Endothelial cell of umbilical vein (primary cell): ENCODE results near the gene AGGF1.

Source experiments
- CTCF ChIP-seq, 2 donors: IDR thresholded peaks; 1 replicate in 1 of 2; 2 replicates in 1 of 2; pipeline ENCODE4 v1.5.1; 2011; ENCODE audit warnings: low read length in 2 of 2, mild to moderate bottlenecking in 2 of 2, moderate library complexity in 2 of 2, control low read depth in 1 of 2, inconsistent platforms in 1 of 2, low read depth in 1 of 2; ENCODE audit not compliant: insufficient read depth in 1 of 2; ENCODE audit errors: extremely low read depth in 1 of 2
- EZH2 ChIP-seq: IDR thresholded peaks from 2 replicates; pipeline ENCODE4 v1.6.1; 2012; ENCODE audit warnings: borderline replicate concordance, low read depth, mild to moderate bottlenecking, moderate library complexity, low read length, inconsistent platforms; ENCODE audit not compliant: severe bottlenecking
- GATA2 ChIP-seq: IDR thresholded peaks from 2 replicates; pipeline ENCODE4 v1.7.0; 2011; ENCODE audit warnings: low read depth, mild to moderate bottlenecking, moderate library complexity, mixed read lengths, low read length; ENCODE audit not compliant: insufficient read length, insufficient read depth
- JUN ChIP-seq: IDR thresholded peaks from 2 replicates; pipeline ENCODE4 v1.6.1; 2011; ENCODE audit warnings: borderline replicate concordance, low read depth; ENCODE audit not compliant: insufficient read length, insufficient read depth
- MYC ChIP-seq: IDR thresholded peaks from one replicate; pipeline ENCODE4 v1.6.1; 2011; ENCODE audit warnings: mild to moderate bottlenecking, low read depth, low read length
- POLR2A ChIP-seq: IDR thresholded peaks from 2 replicates; pipeline ENCODE4 v1.6.1; 2012; ENCODE audit warnings: low read depth, mild to moderate bottlenecking, control low read depth, low read length
- POLR2AphosphoS5 ChIP-seq: IDR thresholded peaks from 2 replicates; pipeline ENCODE4 v1.6.1; 2012; ENCODE audit warnings: low read depth, mild to moderate bottlenecking, control low read depth, low read length, moderate library complexity; ENCODE audit not compliant: insufficient read depth

GRCh38 chr5:77066823-77067442 lies 36.7 kb downstream of the AGGF1 start:
- TF ChIP-seq POLR2A (no peak), GATA2 (no peak), JUN (no peak), CTCF (IDR thresholded peaks at IDR 0.05; ENCODE audit: extremely low read depth in 1 of 2, insufficient read depth in 1 of 2, low read depth in 1 of 2, low read length in 2 of 2) (no peak), EZH2 (no peak), POLR2AphosphoS5 (no peak), MYC (no peak)
